RWPE2 (cell line): ENCODE measurements around the gene LCE3E.
A peak's percentile ranks its signal among the peaks of the same experiment; 100 is the strongest.

ENCODE experiments used
- ATAC-seq: fragments of 200-7000 bp; cut with Tn5 transposase; 3 replicates; pipeline ENCODE4 v1.9.1; 2021; ENCODE audit warnings: low read depth
- DNase-seq: peaks from one replicate; pipeline ENCODE4 v3.0.0-alpha.2; 2020; ENCODE audit warnings: low spot score
- H3K27ac ChIP-seq: fragments of 450-650 bp; 2 replicates; pipeline ENCODE4 v1.5.1; 2017; ENCODE audit warnings: mild to moderate bottlenecking; ENCODE audit not compliant: poor library complexity, severe bottlenecking
- H3K27me3 ChIP-seq: fragments of 250-450 bp; sonication (Bioruptor Pico); 2 replicates; pipeline ENCODE4 v1.5.1; 2021; ENCODE audit warnings: mild to moderate bottlenecking, moderate library complexity; ENCODE audit not compliant: insufficient read depth, poor library complexity, severe bottlenecking
- H3K36me3 ChIP-seq: fragments of 250-450 bp; sonication (Bioruptor Pico); 2 replicates; pipeline ENCODE4 v1.5.1; 2020; ENCODE audit warnings: low read depth, mild to moderate bottlenecking, moderate library complexity
- H3K4me1 ChIP-seq: fragments of 250-450 bp; sonication (Bioruptor Pico); 2 replicates; pipeline ENCODE4 v1.5.1; 2021; ENCODE audit warnings: mild to moderate bottlenecking, moderate library complexity; ENCODE audit not compliant: insufficient read depth, poor library complexity, severe bottlenecking
- H3K4me3 ChIP-seq: fragments of 250-450 bp; sonication (Bioruptor Pico); 2 replicates; pipeline ENCODE4 v1.5.1; 2021; ENCODE audit warnings: mild to moderate bottlenecking, moderate library complexity; ENCODE audit not compliant: severe bottlenecking
- H3K9me3 ChIP-seq: fragments of 250-450 bp; sonication (Bioruptor Pico); 2 replicates; pipeline ENCODE4 v1.5.1; 2021; ENCODE audit warnings: mild to moderate bottlenecking, moderate library complexity; ENCODE audit not compliant: severe bottlenecking
- CTCF ChIP-seq: fragments of 450-650 bp; IDR thresholded peaks from one replicate; pipeline ENCODE4 v1.5.1; 2017; ENCODE audit warnings: mild to moderate bottlenecking, moderate library complexity; ENCODE audit not compliant: poor library complexity, severe bottlenecking

LCE3E gene

DNA sequence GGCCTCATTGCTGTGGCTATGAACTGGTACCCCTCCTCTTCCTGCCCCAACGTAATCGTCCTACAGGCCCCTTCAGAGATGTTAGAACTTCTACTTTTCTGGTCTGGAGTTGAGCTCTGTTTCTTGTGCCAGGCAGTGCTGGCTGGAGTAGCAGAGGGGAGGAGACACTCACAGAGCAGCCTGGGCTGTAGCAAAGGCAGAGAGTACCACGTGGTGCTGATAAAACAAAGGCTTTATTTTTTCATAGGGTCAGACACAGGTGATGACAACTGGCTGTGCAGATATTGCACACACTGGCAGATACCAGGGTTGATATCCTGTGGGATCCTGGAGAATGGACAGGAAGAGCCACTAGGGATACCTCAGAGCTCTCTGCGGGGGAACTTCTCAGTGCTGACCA, 29.1 kb downstream of the LCE3E start:
- Histone ChIP-seq H3K27ac (no peak overlapping the region), H3K9me3 (no peaks in the 10 kb centered on the region), H3K36me3 (no peaks in the 10 kb centered on the region), H3K4me3 (no peak overlapping the region), H3K4me1 (no peaks in the 10 kb centered on the region), H3K27me3 (no peaks in the 10 kb centered on the region)
- no peak for TF ChIP-seq CTCF
- DNase-seq: no peak
- no peak for ATAC-seq

DNA sequence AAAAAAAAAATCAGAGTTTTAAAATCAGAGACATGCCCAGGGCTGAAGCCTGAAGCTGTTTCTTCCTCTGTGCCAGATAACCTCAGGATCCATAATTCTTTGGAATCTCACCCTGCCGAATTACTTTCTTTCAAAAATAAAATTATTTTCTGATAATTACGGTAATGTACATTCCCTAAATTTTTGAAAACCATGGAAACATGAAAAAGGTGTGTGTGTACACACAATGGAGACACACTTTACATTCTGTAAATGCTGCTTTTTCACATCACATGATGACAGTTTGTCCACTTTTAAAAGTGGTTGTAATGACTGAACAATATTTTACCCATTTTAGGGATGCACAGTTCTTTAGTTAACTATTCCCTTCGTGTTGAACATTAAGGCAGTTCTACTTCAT, 30.8 kb downstream of the LCE3E start:
- no peak for TF ChIP-seq CTCF
- Histone ChIP-seq H3K9me3 (no peaks in the 10 kb centered on the region), H3K36me3 (no peaks in the 10 kb centered on the region), H3K27me3 (no peaks in the 10 kb centered on the region), H3K4me1 (no peaks in the 10 kb centered on the region), H3K27ac (no peak overlapping the region), H3K4me3 (no peak overlapping the region)
- DNase-seq (no peak), ATAC-seq (no peak)

DNA sequence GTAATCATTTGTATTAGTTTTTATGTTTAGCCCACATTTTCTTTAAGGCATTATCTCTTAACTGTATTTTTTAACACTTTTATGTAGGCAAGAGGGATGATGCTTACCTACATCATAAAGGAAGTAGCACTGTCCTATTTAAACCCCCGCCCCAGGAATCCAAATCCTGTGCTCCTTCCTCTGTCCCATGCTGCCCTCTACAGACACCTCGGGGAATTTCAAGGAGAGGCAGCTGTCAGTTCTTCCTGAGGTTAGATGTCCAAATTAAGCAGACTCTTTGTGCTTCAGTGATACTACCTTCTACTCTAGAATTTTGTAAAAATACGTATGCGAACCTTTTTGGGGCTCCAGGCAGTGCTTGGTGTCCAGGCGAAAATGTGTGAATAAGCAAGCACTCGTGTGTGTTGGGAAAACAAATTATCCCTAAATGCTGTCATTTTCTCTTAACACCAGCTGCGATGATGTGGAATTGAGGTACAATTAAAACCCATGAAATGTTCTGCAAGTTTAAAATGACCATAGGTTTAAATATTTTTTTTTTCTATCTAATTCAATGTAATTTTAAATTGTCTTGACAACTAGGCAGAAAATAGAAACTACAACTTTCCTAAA, 33.1 kb downstream of the LCE3E start:
- Histone ChIP-seq H3K9me3 (no peaks in the 10 kb centered on the region), H3K36me3 (no peaks in the 10 kb centered on the region), H3K4me3 (no peak overlapping the region), H3K27me3 (no peaks in the 10 kb centered on the region), H3K4me1 (no peaks in the 10 kb centered on the region), H3K27ac (no peak overlapping the region)
- TF ChIP-seq CTCF: peak; percentile 94
- DNase-seq (no peak), ATAC-seq (peak; percentile 57; the same call in 2 of the 3 replicates)

DNA sequence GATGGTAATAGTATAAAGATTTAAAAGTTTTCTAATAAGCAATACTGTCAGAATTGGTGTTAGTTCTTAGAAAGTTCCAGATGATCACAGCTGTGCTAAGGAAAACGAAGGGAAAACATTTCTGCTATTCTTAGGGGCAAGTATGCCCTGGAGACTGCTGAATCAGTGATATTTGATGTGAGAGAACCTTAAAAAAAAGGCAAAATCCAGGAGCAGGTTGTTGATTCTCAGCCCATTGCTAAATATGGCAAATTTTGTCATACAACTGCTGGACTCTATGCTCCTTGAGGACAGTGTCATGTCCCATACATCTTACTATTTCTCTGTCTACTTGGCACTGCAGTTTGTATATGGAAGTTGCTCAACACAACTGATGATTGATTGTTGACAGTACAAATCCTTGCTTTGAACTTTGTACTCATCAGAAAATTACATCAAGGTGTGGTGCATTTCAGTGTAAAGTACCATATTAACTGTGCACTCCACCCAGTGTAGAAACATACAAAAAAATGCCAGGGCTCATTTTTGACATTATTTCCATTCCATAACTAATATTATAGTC, 41.4 kb downstream of the LCE3E start:
- H3K4me1 ChIP-seq: peaks cover 6% of the 10 kb centered on the region
- H3K36me3 ChIP-seq: no peaks in the 10 kb centered on the region
- H3K4me3 ChIP-seq: no peak overlapping the region
- DNase-seq (no peak), ATAC-seq (peak; percentile 35; the same call in 1 of the 3 replicates)
- no peaks in the 10 kb centered on the region for H3K27me3 ChIP-seq
- peak overlapping the region; percentile 23 for H3K27ac ChIP-seq
- TF ChIP-seq CTCF: no peak
- H3K9me3 ChIP-seq: no peaks in the 10 kb centered on the region

- ATAC-seq: no peak
- no peaks in the 10 kb centered on the region for H3K27me3 ChIP-seq
- H3K9me3 ChIP-seq: no peaks in the 10 kb centered on the region
- H3K36me3 ChIP-seq: no peaks in the 10 kb centered on the region
- no peak for DNase-seq
- H3K27ac ChIP-seq: no peak overlapping the region
- H3K4me3 ChIP-seq: no peak overlapping the region
- H3K4me1 ChIP-seq: peaks cover 32% of the 10 kb centered on the region
- no peak for TF ChIP-seq CTCF
Observed at GRCh38 chr1:152520561-152521090, 46.0 kb downstream of the LCE3E start.
